IPS-20b (cell line): ENCODE data around the gene CEP63.
"Not testable (repeated sequence)": the region's sequence is repeated elsewhere in the genome, so short reads cannot be mapped to it uniquely, and the experiment has no call there.

Experiments used
- H3K27ac ChIP-seq: one replicate; pipeline ENCODE4 v1.5.1; 2013; ENCODE audit warnings: low read length
- H3K27me3 ChIP-seq: 2 replicates; pipeline ENCODE4 v1.6.1; 2013; ENCODE audit warnings: mild to moderate bottlenecking, low read length, inconsistent platforms; ENCODE audit not compliant: insufficient read depth
- H3K36me3 ChIP-seq: 2 replicates; pipeline ENCODE4 v1.6.1; 2013; ENCODE audit warnings: low read depth, mild to moderate bottlenecking, inconsistent platforms, low read length, moderate library complexity; ENCODE audit not compliant: insufficient read depth
- H3K4me1 ChIP-seq: 2 replicates; pipeline ENCODE4 v1.6.1; 2013; ENCODE audit warnings: mild to moderate bottlenecking, control low read depth, inconsistent platforms, low read length, moderate library complexity; ENCODE audit not compliant: insufficient read depth
- H3K4me3 ChIP-seq: 2 replicates; pipeline ENCODE4 v1.5.1; 2013; ENCODE audit warnings: mild to moderate bottlenecking, low read length, inconsistent platforms
- H3K9ac ChIP-seq: 2 replicates; pipeline ENCODE4 v1.6.1; 2013; ENCODE audit warnings: low read depth, mild to moderate bottlenecking, inconsistent platforms, low read length, moderate library complexity
- H3K9me3 ChIP-seq: 2 replicates; pipeline ENCODE4 v1.6.1; 2013; ENCODE audit warnings: mild to moderate bottlenecking, low read depth, low read length, inconsistent platforms; ENCODE audit not compliant: insufficient read depth

CEP63 gene

GRCh38 chr3:134590766-134591165, 104.9 kb downstream of the CEP63 start:
- Histone ChIP-seq H3K9ac (no peak overlapping the region), H3K4me1 (no peaks in the 10 kb centered on the region), H3K36me3 (no peaks in the 10 kb centered on the region), H3K4me3 (no peak overlapping the region), H3K27ac (no peak overlapping the region), H3K9me3 (no peaks in the 10 kb centered on the region), H3K27me3 (no peaks in the 10 kb centered on the region)

GRCh38 chr3:134592806-134593205, 106.9 kb downstream of the CEP63 start:
- Histone ChIP-seq H3K9ac (no peak overlapping the region), H3K27me3 (no peaks in the 10 kb centered on the region), H3K36me3 (no peaks in the 10 kb centered on the region), H3K4me1 (no peaks in the 10 kb centered on the region; the same call in 1 of the 2 replicates), H3K4me3 (no peak overlapping the region), H3K9me3 (no peaks in the 10 kb centered on the region), H3K27ac (no peak overlapping the region)

GRCh38 chr3:134594331-134594741, 108.5 kb downstream of the CEP63 start:
- Histone ChIP-seq H3K9me3 (no peaks in the 10 kb centered on the region), H3K27me3 (no peaks in the 10 kb centered on the region), H3K27ac (no peak overlapping the region), H3K9ac (no peak overlapping the region), H3K4me3 (no peak overlapping the region), H3K36me3 (no peaks in the 10 kb centered on the region), H3K4me1 (no peaks in the 10 kb centered on the region; the same call in 1 of the 2 replicates)

DNA sequence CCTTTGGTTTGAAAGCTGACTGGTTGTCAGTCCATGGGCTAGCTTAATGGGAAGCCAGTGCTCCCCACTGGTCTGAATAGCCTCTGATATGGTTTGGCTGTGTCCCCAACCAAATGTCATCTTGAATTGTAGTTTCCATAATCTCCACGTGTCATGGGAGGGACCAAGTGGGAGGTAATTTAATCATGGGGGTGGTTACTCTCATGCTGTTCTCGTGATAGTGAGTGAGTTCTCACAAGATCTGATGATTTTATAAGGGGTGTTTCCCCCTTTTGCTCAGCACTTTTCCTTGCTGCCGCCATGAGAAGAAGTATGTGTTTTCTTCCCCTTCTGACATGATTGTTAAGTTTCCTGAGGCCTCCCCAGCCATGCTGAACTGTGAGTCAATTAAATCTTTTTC, 109.1 kb downstream of the CEP63 start:
- not testable (repeated sequence) for H3K27ac ChIP-seq, H3K4me3 ChIP-seq, H3K9me3 ChIP-seq, H3K36me3 ChIP-seq, H3K9ac ChIP-seq, H3K4me1 ChIP-seq, H3K27me3 ChIP-seq

- Histone ChIP-seq H3K9ac (no peak overlapping the region), H3K4me1 (peaks cover 3% of the 10 kb centered on the region; the same call in 1 of the 2 replicates), H3K27me3 (peaks cover 9% of the 10 kb centered on the region; the same call in 1 of the 2 replicates), H3K4me3 (no peak overlapping the region), H3K27ac (no peak overlapping the region), H3K9me3 (no peaks in the 10 kb centered on the region), H3K36me3 (no peaks in the 10 kb centered on the region)
Measured at GRCh38 chr3:134597390-134597970, 111.6 kb downstream of the CEP63 start.

DNA sequence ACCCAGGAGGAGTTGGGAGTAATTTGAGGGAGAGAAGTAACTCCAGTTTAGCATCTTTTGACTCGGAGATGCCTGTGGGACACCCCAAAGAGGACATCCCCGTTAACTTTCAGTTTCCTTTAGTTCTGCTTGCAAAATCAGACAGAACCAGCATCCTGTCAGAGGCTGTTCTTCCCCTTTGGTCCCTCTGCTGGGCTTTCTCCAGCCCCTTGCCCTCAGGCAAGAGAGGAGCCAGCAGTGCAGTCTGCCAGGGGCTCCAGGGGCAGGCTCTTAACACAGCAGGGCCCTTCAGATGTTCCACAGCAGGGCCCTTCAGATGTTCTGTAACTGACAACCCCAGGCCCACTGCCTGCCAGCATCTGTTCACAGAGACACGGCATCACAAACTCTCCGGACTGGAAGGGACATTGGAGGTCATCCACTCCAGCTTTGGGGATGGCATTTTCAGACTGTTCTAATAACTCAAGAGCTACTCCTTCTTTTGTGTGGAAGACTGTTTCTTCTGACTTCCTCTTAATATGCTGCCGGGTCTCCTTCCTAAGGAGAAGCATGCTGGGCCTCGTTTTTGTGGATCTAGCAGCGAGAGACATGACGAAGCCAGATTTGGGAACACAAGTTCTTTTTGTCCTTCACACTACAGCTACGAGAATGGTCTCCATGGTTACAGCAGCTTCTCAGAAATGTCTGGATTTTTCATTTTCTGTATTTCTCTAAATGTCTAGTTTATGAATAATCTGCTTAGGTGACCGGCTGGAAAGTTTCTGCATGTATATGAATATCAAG, 113.1 kb downstream of the CEP63 start:
- Histone ChIP-seq H3K9ac (no peak overlapping the region), H3K36me3 (no peaks in the 10 kb centered on the region), H3K27me3 (peaks cover 9% of the 10 kb centered on the region; the same call in 1 of the 2 replicates), H3K27ac (no peak overlapping the region), H3K9me3 (no peaks in the 10 kb centered on the region), H3K4me3 (no peak overlapping the region), H3K4me1 (peaks cover 3% of the 10 kb centered on the region; the same call in 1 of the 2 replicates)

DNA sequence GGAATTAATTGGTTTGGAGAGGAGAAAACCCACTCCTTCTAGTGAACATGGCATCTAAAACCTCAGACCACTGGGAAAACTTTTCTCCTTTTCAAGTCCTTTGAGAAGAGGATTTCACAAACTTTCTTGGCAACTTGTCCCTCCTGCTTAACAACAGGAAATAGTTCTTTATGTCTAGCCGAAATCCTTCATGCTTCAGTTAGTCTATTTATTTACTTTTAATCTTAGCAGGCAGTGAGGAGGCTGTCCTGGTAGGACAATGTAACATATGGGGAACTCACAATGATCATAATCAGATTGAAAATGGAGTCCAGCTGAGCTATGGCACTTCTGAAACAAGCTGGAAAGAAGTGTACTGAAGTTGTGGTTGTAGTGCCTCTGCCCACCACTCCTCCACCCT, 114.3 kb downstream of the CEP63 start:
- H3K9me3 ChIP-seq: no peaks in the 10 kb centered on the region
- H3K36me3 ChIP-seq: no peaks in the 10 kb centered on the region
- peaks cover 9% of the 10 kb centered on the region; the same call in 1 of the 2 replicates for H3K27me3 ChIP-seq
- H3K27ac ChIP-seq: no peak overlapping the region
- H3K4me3 ChIP-seq: no peak overlapping the region
- no peak overlapping the region for H3K9ac ChIP-seq
- H3K4me1 ChIP-seq: peaks cover 3% of the 10 kb centered on the region; the same call in 1 of the 2 replicates

DNA sequence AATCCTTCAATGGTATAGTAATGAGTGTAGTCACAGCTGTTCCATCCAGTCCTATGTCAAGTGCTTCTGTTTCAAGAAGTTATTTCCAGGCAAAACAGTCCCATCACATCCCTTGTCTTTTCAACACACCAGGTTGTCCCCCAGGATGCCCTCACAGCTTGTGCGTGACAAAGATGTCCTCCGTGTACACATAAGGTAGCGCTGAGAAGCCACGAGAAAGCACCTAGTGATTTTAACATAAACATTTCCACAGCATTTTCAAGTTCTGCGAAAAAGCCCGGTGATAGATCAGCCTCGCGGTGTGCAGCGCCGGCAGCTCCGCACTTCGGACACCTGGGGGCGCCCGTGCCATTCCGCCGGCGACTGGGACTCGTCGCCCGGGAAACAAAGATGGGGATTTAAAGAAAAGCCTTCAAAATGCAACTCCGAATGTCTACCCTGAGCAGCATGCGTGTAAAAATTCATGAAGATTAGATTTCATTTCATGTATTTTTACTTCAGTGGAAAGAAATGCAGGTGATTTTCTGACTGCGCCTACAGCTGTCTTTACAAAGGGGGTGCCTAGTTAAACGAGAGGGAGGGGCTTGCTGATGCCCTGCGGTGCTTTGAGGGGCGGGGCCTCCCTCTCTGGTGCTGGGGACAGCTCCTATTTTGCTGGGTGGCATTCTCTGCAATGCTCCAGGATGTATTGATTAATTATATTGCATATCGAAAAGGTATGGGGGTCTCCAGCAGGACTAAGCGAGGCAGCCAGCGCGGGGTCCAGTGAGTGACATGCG, 115.0 kb downstream of the CEP63 start:
- no peak overlapping the region for H3K27ac ChIP-seq
- H3K36me3 ChIP-seq: no peaks in the 10 kb centered on the region
- peak overlapping the region; percentile 64; the same call in 1 of the 2 replicates for H3K4me3 ChIP-seq
- peaks cover 3% of the 10 kb centered on the region; the same call in 1 of the 2 replicates for H3K4me1 ChIP-seq
- no peaks in the 10 kb centered on the region for H3K9me3 ChIP-seq
- no peak overlapping the region for H3K9ac ChIP-seq
- H3K27me3 ChIP-seq: peaks cover 9% of the 10 kb centered on the region; the same call in 1 of the 2 replicates

DNA sequence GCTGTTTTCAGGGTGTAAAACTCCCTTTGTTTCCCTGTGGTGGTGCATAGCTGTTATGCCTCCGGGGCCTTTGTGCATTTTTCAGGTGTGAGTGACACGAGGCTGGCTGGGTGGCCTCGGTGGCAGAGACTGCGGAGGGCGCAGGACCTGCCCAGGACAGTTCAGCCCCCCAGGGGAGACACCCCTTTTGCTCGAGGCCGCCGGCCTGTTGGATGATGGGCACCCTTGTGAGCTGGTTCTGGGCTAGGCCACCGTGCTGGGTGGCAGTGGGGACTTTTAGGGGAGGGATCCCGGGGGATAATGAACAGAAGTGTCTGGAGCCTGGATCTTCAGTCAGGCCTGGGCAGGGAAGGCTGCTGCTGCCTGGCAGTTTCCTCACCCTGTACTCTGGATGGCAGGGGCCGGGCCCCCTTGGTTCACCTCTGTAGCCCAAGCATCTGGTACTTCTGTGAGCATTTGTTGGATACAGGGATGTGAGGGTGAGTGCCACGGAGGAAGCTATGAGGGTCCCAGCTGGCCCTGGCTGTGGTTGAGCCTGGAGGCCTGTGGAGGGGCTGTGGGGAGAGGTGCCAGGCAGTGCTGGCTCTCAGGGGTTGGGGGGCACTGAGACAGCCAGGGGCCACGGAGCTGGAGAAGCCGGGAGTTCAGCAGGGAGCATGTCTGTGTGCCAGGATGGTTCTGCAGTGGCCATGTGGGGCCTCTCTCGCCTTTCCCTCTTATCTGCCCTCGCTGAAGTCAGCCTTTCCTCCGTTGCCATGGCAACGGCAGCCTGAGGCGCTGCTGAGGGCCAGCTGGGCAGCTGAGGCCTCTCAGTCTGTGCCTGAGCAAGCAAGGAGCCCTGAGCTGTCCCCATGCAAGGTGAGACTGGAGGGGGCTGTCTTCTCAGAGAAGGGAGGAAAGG, 115.9 kb downstream of the CEP63 start:
- H3K27me3 ChIP-seq: peaks cover 9% of the 10 kb centered on the region; the same call in 1 of the 2 replicates
- no peaks in the 10 kb centered on the region for H3K9me3 ChIP-seq
- no peaks in the 10 kb centered on the region for H3K36me3 ChIP-seq
- H3K4me1 ChIP-seq: peaks cover 3% of the 10 kb centered on the region; the same call in 1 of the 2 replicates
- no peak overlapping the region for H3K9ac ChIP-seq
- H3K27ac ChIP-seq: no peak overlapping the region
- no peak overlapping the region for H3K4me3 ChIP-seq

DNA sequence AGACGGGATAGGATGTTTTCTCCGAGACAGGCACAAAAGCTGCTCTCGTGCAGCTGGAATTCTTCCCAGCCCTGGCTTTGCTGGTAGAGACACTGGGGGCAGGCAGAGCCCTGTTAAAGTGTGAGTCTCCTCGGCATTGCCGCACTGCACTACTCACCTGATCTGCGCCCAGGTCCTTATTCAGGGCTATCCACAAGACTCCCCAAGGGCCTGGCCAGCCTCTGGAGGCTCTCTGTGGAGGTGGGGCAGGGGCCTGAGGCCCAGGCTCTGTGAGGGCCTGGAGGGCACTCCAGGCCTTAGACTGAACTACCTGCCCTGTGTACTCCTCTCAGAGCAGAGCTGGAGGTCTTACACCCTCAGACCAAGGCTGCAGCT, 116.6 kb downstream of the CEP63 start:
- H3K27me3 ChIP-seq: peaks cover 9% of the 10 kb centered on the region; the same call in 1 of the 2 replicates
- H3K27ac ChIP-seq: no peak overlapping the region
- H3K9me3 ChIP-seq: no peaks in the 10 kb centered on the region
- no peak overlapping the region for H3K9ac ChIP-seq
- H3K4me1 ChIP-seq: peaks cover 3% of the 10 kb centered on the region; the same call in 1 of the 2 replicates
- no peaks in the 10 kb centered on the region for H3K36me3 ChIP-seq
- no peak overlapping the region for H3K4me3 ChIP-seq

DNA sequence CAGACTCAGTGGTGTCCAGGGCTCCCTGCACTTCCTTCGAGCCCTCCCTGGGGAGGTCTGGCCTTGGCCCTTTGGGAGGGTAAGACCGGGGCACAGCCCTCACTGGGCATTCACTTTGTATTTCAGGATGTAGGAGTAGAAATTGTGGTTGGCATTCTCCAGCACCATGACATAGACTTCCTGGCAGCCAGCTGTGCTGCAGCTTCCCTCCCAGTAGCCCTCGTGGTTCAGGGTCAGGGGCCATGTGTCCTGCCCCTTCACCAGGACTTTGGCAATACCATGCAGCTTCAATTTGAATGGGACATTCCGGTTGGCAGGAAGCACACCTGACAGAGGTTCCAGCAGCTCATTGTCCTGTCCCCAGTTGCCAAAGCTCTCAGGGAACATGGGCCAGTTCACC, 117.6 kb downstream of the CEP63 start:
- Histone ChIP-seq H3K36me3 (no peaks in the 10 kb centered on the region), H3K9me3 (no peaks in the 10 kb centered on the region), H3K27ac (no peak overlapping the region), H3K4me1 (0 out of 2 replicates have a peak, but pooled peaks cover 3% of the 10 kb centered on the region), H3K27me3 (peaks cover 9% of the 10 kb centered on the region; the same call in 1 of the 2 replicates), H3K9ac (no peak overlapping the region), H3K4me3 (no peak overlapping the region)
